ENCODE data around the gene AGTRAP.

DNA sequence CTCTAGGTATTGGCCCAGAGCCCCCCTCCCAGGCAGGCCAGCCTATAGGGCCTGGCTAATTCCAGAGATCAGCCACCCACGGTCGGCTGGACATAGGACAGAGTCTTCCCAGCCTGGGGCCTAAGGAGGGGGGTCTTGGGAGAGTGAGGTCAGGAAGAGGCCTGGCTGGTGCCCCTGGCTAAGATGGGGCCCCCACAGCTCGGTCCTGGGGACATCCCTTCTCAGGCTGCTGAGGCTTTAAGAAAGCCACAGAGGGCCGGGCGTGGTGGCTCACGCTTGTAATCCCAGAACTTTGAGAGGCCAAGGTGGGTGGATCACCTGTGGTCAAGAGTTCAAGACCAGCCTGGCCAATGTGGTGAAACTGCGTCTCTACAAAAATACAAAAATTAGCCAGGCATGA is 28.6 kb downstream of the AGTRAP start:
- TF ChIP-seq, protein P1, sequence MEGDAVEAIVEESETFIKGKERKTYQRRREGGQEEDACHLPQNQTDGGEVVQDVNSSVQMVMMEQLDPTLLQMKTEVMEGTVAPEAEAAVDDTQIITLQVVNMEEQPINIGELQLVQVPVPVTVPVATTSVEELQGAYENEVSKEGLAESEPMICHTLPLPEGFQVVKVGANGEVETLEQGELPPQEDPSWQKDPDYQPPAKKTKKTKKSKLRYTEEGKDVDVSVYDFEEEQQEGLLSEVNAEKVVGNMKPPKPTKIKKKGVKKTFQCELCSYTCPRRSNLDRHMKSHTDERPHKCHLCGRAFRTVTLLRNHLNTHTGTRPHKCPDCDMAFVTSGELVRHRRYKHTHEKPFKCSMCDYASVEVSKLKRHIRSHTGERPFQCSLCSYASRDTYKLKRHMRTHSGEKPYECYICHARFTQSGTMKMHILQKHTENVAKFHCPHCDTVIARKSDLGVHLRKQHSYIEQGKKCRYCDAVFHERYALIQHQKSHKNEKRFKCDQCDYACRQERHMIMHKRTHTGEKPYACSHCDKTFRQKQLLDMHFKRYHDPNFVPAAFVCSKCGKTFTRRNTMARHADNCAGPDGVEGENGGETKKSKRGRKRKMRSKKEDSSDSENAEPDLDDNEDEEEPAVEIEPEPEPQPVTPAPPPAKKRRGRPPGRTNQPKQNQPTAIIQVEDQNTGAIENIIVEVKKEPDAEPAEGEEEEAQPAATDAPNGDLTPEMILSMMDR (IDR thresholded peaks at IDR 0.05): no peak
- TF ChIP-seq POLR2A (IDR thresholded peaks at IDR 0.05): no peak

Measured in adrenal gland (tissue), 5 donors.